ENCODE data around the gene TEX264.

GRCh38 chr3:51708216-51708845 lies 37.3 kb downstream of the TEX264 start:
- TF ChIP-seq GATA2 (IDR thresholded peaks at IDR 0.05; ENCODE audit: low read depth, low read length) (no peak), GATA3 (IDR thresholded peaks at IDR 0.05; ENCODE audit: low read depth, low read length) (no peak)

Data from SH-SY5Y (cell line).